ENCODE data around the gene NFATC2. TPM values are rescaled to one million over a fixed set of nuclear protein-coding genes. Genes with fewer than 3 reads are reported as not detected.

Gene NFATC2
- polyA plus RNA-seq, 2 donors: 0.75 to 0.90 TPM

DNA sequence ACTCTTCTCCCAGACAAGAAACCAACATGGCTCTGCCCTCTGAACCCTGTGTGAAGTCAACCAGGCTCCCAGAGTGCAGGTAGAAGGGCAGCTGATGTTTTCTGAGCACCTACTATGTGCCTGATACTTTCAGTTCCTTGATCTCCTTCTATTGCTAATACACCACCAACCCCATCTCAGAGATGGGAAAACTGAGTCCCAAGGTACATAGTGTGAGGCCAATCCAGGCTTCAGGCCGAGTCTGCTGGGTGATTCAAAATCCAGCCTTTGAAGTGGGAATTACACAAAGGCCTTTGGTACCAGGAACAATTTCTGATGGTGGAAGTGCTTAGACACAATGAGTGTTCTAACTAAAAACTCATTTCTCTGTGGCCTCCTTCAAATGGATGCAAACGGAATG, 96.3 kb downstream of the NFATC2 start:
- Histone ChIP-seq H3K9me3 (ENCODE audit: control insufficient read depth in 2 of 2, insufficient read depth in 1 of 2, low read depth in 1 of 2, low read length in 1 of 2) (no peaks in the 10 kb centered on the region), H3K4me1 (ENCODE audit: control insufficient read depth in 2 of 2, insufficient read depth in 2 of 2, low read length in 1 of 2) (no peaks in the 10 kb centered on the region), H3K36me3 (ENCODE audit: control insufficient read depth in 2 of 2, insufficient read depth in 2 of 2, low read length in 1 of 2) (no peaks in the 10 kb centered on the region), H3K27ac (ENCODE audit: low read depth in 2 of 2, low read length in 1 of 2) (no peak overlapping the region), H3K4me3 (ENCODE audit: low read depth in 1 of 2, low read length in 2 of 2) (no peak overlapping the region), H3K27me3 (ENCODE audit: control insufficient read depth in 1 of 2, insufficient read depth in 2 of 2, low read length in 2 of 2) (no peaks in the 10 kb centered on the region)
- 27 to 52% methylated on average over 2 of the region's 2 CpGs for WGBS, 2 donors

DNA sequence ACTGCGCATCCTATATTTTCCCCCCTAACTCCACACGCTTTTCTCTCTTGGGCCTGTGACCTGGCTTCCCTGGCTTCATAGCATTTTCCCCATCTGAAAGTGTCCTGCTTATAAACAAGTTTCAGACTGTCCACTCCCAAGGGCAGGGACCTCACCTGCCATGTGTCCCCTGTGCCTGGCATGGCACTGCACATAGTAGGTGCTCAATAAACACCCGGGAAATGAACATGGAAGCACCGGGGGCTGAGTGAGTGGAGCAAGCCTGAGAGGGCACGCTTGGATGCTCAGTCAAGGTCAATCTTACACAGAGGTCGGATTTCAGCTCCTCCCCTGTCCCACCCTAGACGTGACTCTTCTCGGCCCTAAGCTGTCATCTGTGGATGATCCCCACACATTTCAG, 96.9 kb downstream of the NFATC2 start:
- Histone ChIP-seq H3K4me1 (ENCODE audit: control insufficient read depth in 2 of 2, insufficient read depth in 2 of 2, low read length in 1 of 2) (no peaks in the 10 kb centered on the region), H3K27me3 (ENCODE audit: control insufficient read depth in 1 of 2, insufficient read depth in 2 of 2, low read length in 2 of 2) (no peaks in the 10 kb centered on the region), H3K36me3 (ENCODE audit: control insufficient read depth in 2 of 2, insufficient read depth in 2 of 2, low read length in 1 of 2) (no peaks in the 10 kb centered on the region), H3K4me3 (ENCODE audit: low read depth in 1 of 2, low read length in 2 of 2) (no peak overlapping the region), H3K27ac (ENCODE audit: low read depth in 2 of 2, low read length in 1 of 2) (no peak overlapping the region), H3K9me3 (ENCODE audit: control insufficient read depth in 2 of 2, insufficient read depth in 1 of 2, low read depth in 1 of 2, low read length in 1 of 2) (no peaks in the 10 kb centered on the region)
- 82 to 85% methylated on average over 8 of the region's 8 CpGs for WGBS, 2 donors

DNA sequence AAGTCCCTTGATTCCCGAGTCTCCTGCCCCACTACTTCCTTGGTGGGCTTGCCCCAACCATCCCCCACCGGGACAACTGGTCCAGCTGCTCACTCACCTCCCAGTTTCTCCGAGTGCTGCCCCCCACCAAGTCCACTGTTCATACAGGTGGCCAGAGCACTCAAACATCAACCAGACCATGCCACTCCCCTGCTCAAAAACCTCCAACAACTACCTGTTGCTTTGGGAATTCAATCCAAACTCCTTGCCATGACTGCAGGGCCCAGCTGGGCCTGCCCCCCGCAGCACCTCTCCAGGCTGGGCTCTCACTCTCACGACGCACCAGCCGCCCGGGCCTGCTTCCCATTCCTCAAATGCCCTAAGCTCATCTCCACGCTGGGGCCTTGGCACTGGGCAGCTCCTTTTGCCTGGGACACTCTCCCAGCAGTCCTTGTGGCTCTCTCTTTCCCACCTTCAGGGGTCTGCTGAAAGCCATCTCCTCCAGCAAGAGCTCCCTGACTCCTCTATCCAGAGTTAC, 97.5 kb downstream of the NFATC2 start:
- H3K27me3 ChIP-seq (ENCODE audit: control insufficient read depth in 1 of 2, insufficient read depth in 2 of 2, low read length in 2 of 2): no peaks in the 10 kb centered on the region
- no peaks in the 10 kb centered on the region for H3K9me3 ChIP-seq (ENCODE audit: control insufficient read depth in 2 of 2, insufficient read depth in 1 of 2, low read depth in 1 of 2, low read length in 1 of 2)
- no peak overlapping the region for H3K4me3 ChIP-seq (ENCODE audit: low read depth in 1 of 2, low read length in 2 of 2)
- 90% methylated on average over 6 to 9 of the region's 9 CpGs for WGBS, 2 donors
- H3K36me3 ChIP-seq (ENCODE audit: control insufficient read depth in 2 of 2, insufficient read depth in 2 of 2, low read length in 1 of 2): no peaks in the 10 kb centered on the region
- no peaks in the 10 kb centered on the region for H3K4me1 ChIP-seq (ENCODE audit: control insufficient read depth in 2 of 2, insufficient read depth in 2 of 2, low read length in 1 of 2)
- no peak overlapping the region for H3K27ac ChIP-seq (ENCODE audit: low read depth in 2 of 2, low read length in 1 of 2)

DNA sequence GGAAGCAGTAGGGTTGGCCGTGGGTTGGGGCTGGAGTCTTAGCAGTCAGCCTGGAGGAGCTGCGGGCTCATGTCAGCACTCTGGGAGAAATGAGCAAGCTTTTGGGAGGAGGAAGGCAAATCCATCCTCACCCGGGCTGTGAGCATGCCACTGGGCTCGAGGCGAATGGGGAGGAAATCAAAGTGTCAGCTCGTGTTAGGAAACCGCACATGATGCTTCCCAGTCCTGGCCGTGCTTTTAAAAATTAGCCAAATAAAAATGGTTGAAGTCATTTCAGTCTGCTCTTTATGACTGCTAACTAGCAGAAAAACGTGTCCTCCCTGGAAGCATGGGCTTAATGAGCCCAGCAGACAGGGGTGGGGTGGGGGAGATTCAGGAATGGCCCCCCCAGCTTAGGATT, 98.1 kb downstream of the NFATC2 start:
- no peak overlapping the region for H3K4me3 ChIP-seq (ENCODE audit: low read depth in 1 of 2, low read length in 2 of 2)
- WGBS, 2 donors: 79 to 85% methylated on average over 9 of the region's 9 CpGs
- no peaks in the 10 kb centered on the region for H3K27me3 ChIP-seq (ENCODE audit: control insufficient read depth in 1 of 2, insufficient read depth in 2 of 2, low read length in 2 of 2)
- no peaks in the 10 kb centered on the region for H3K9me3 ChIP-seq (ENCODE audit: control insufficient read depth in 2 of 2, insufficient read depth in 1 of 2, low read depth in 1 of 2, low read length in 1 of 2)
- H3K36me3 ChIP-seq (ENCODE audit: control insufficient read depth in 2 of 2, insufficient read depth in 2 of 2, low read length in 1 of 2): no peaks in the 10 kb centered on the region
- no peaks in the 10 kb centered on the region for H3K4me1 ChIP-seq (ENCODE audit: control insufficient read depth in 2 of 2, insufficient read depth in 2 of 2, low read length in 1 of 2)
- no peak overlapping the region for H3K27ac ChIP-seq (ENCODE audit: low read depth in 2 of 2, low read length in 1 of 2)

DNA sequence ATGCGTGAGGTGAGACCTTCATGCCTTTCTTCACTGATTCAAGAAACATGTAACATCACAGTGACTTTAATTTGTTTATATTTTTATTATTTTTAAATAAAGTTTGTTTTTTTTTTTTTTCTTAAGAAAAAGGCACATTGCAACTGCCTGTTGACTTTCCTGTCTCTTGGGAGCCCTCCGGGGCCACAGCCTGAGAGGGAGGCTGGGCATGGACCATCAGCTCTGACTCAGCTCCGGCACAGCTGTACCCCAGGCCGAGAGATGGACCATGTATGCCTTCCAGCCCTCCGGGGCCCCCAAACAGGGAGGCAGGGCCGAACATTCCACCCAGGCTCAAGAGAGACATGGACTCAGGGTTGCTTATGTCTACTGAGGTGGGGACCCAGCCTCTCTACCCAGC, 99.9 kb downstream of the NFATC2 start:
- H3K27me3 ChIP-seq (ENCODE audit: control insufficient read depth in 1 of 2, insufficient read depth in 2 of 2, low read length in 2 of 2): no peaks in the 10 kb centered on the region
- H3K27ac ChIP-seq (ENCODE audit: low read depth in 2 of 2, low read length in 1 of 2): no peak overlapping the region
- H3K4me3 ChIP-seq (ENCODE audit: low read depth in 1 of 2, low read length in 2 of 2): no peak overlapping the region
- H3K36me3 ChIP-seq (ENCODE audit: control insufficient read depth in 2 of 2, insufficient read depth in 2 of 2, low read length in 1 of 2): no peaks in the 10 kb centered on the region
- H3K9me3 ChIP-seq (ENCODE audit: control insufficient read depth in 2 of 2, insufficient read depth in 1 of 2, low read depth in 1 of 2, low read length in 1 of 2): no peaks in the 10 kb centered on the region
- 84 to 91% methylated on average over 6 of the region's 6 CpGs for WGBS, 2 donors
- no peaks in the 10 kb centered on the region for H3K4me1 ChIP-seq (ENCODE audit: control insufficient read depth in 2 of 2, insufficient read depth in 2 of 2, low read length in 1 of 2)

DNA sequence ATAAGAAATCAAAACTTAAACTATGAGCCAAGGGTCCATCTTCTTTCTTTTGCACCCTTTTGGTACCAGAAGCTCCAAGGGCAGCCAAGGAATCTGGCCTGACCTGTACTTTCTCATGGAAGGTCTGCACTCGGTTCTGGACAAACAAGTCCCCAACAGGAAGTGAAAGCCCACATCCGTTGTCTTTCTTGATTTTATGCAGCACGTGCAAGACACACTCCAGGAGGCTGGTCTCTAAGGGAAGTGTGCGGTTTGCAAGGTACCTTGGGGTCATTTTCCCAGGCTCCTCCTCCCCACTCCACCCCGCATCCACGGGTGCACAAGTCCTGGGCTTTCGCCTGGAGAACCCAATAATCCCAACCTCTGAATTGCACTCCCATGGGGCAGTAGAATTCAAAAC, 101.9 kb downstream of the NFATC2 start:
- Histone ChIP-seq H3K36me3 (ENCODE audit: control insufficient read depth in 2 of 2, insufficient read depth in 2 of 2, low read length in 1 of 2) (no peaks in the 10 kb centered on the region), H3K9me3 (ENCODE audit: control insufficient read depth in 2 of 2, insufficient read depth in 1 of 2, low read depth in 1 of 2, low read length in 1 of 2) (no peaks in the 10 kb centered on the region), H3K27me3 (ENCODE audit: control insufficient read depth in 1 of 2, insufficient read depth in 2 of 2, low read length in 2 of 2) (no peaks in the 10 kb centered on the region), H3K4me1 (ENCODE audit: control insufficient read depth in 2 of 2, insufficient read depth in 2 of 2, low read length in 1 of 2) (no peaks in the 10 kb centered on the region), H3K27ac (ENCODE audit: low read depth in 2 of 2, low read length in 1 of 2) (no peak overlapping the region), H3K4me3 (ENCODE audit: low read depth in 1 of 2, low read length in 2 of 2) (no peak overlapping the region)
- WGBS, 2 donors: 67 to 70% methylated on average over 7 of the region's 7 CpGs

DNA sequence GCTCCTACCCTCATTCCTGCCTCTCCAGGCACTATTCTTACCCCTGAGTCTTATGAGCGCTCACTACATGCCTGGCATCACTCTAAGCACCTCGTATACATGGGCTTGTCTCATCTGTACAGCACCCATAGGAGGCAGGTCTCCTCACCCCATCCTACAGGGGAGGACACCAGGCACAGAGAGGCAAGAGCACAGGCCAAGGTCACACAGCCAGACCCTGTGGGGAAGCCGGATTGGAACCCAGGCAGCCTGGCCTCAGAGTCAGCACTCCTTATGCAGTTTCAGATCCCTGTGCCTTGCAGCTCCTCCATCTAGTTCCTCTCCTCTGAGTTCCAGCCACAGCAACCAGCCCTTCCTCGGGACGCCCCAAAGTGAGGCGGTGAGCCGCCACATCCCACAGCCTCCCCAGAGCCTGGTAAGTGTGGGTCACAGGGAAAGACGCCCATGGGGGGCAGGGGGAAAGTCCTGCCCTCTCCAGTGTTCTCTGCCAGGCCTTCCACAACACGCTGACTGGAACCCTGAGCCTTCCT, 103.3 kb downstream of the NFATC2 start:
- no peaks in the 10 kb centered on the region for H3K27me3 ChIP-seq (ENCODE audit: control insufficient read depth in 1 of 2, insufficient read depth in 2 of 2, low read length in 2 of 2)
- H3K36me3 ChIP-seq (ENCODE audit: control insufficient read depth in 2 of 2, insufficient read depth in 2 of 2, low read length in 1 of 2): no peaks in the 10 kb centered on the region
- H3K4me3 ChIP-seq (ENCODE audit: low read depth in 1 of 2, low read length in 2 of 2): no peak overlapping the region
- no peak overlapping the region for H3K27ac ChIP-seq (ENCODE audit: low read depth in 2 of 2, low read length in 1 of 2)
- no peaks in the 10 kb centered on the region for H3K9me3 ChIP-seq (ENCODE audit: control insufficient read depth in 2 of 2, insufficient read depth in 1 of 2, low read depth in 1 of 2, low read length in 1 of 2)
- no peaks in the 10 kb centered on the region for H3K4me1 ChIP-seq (ENCODE audit: control insufficient read depth in 2 of 2, insufficient read depth in 2 of 2, low read length in 1 of 2)
- 93 to 95% methylated on average over 9 of the region's 9 CpGs for WGBS, 2 donors

DNA sequence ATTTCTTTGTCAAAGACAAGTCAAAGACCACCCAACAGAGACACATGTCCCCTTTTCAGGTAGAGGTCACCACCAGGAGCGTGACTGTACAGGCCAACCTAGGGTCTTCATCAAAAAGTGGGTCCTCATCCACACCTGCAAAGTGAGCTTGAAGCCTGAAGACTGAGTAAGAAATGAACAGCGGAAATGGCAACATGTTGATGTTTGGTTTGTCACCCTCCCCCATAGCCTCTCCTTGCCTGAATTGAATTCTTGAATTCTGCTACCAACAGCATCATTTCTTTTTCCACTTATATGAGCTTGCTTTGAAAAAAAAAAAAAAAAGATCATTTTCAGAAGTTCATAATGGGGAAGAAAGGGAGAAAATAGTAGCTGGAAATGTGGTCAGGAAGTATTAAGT, 104.4 kb downstream of the NFATC2 start:
- 98% methylated on average over 2 of the region's 2 CpGs for WGBS, 2 donors
- Histone ChIP-seq H3K4me1 (ENCODE audit: control insufficient read depth in 2 of 2, insufficient read depth in 2 of 2, low read length in 1 of 2) (no peaks in the 10 kb centered on the region), H3K4me3 (ENCODE audit: low read depth in 1 of 2, low read length in 2 of 2) (no peak overlapping the region), H3K9me3 (ENCODE audit: control insufficient read depth in 2 of 2, insufficient read depth in 1 of 2, low read depth in 1 of 2, low read length in 1 of 2) (no peaks in the 10 kb centered on the region), H3K27ac (ENCODE audit: low read depth in 2 of 2, low read length in 1 of 2) (no peak overlapping the region), H3K27me3 (ENCODE audit: control insufficient read depth in 1 of 2, insufficient read depth in 2 of 2, low read length in 2 of 2) (no peaks in the 10 kb centered on the region), H3K36me3 (ENCODE audit: control insufficient read depth in 2 of 2, insufficient read depth in 2 of 2, low read length in 1 of 2) (no peaks in the 10 kb centered on the region)

DNA sequence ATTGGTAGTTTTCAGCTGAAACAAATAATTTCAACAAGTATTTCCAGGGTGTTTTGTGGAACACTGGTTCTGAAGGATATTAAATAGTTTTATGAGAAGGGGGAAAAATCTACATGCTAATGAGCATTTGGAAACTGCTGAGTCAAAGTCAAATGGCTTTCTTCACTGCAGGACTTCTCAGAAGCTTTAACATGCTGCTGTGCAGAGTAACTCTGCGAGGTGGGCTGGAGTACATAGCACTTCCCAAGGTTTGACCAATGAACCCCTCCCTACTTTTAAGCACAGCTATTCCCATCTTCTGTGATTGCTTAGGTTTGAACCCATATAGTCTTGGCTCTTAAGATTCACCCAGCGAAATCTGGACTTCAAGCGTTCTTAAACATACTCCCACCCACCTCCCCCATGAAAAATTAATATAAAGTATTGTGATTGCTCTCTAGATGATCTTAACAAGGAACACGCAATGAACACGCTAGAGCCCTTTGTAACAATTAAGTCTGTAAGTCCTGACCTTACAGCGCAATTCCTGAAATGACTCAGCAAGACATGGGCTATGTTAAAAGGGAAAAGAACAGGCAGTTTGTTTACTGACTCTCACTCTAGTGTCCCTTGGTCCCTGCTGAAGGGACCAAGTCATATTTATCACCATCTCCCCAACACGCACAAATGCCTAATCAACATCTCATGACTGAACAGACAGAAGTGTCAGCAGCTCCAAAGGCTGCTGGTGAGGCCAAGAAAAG, 105.2 kb downstream of the NFATC2 start:
- H3K9me3 ChIP-seq (ENCODE audit: control insufficient read depth in 2 of 2, insufficient read depth in 1 of 2, low read depth in 1 of 2, low read length in 1 of 2): no peaks in the 10 kb centered on the region
- no peaks in the 10 kb centered on the region for H3K27me3 ChIP-seq (ENCODE audit: control insufficient read depth in 1 of 2, insufficient read depth in 2 of 2, low read length in 2 of 2)
- WGBS, 2 donors: 90 to 91% methylated on average over 7 of the region's 7 CpGs
- no peak overlapping the region for H3K27ac ChIP-seq (ENCODE audit: low read depth in 2 of 2, low read length in 1 of 2)
- no peaks in the 10 kb centered on the region for H3K4me1 ChIP-seq (ENCODE audit: control insufficient read depth in 2 of 2, insufficient read depth in 2 of 2, low read length in 1 of 2)
- no peak overlapping the region for H3K4me3 ChIP-seq (ENCODE audit: low read depth in 1 of 2, low read length in 2 of 2)
- H3K36me3 ChIP-seq (ENCODE audit: control insufficient read depth in 2 of 2, insufficient read depth in 2 of 2, low read length in 1 of 2): peaks cover 0 to under 1% of the 10 kb centered on the region in 2 donors
